Panc1 (cell line): ENCODE results near the gene UTF1.

ENCODE experiments used
- CTCF ChIP-seq: fragments of 450-650 bp; IDR thresholded peaks from 2 replicates; pipeline ENCODE4 v1.5.1; 2017; ENCODE audit warnings: mild to moderate bottlenecking
- POLR2AphosphoS5 ChIP-seq: IDR thresholded peaks from 2 replicates; pipeline ENCODE4 v1.6.1; 2012; ENCODE audit warnings: mild to moderate bottlenecking, low read depth, low read length, moderate library complexity
- REST ChIP-seq, 2 experiments: IDR thresholded peaks; 2 replicates each; pipeline ENCODE4 v1.6.1; 2011 to 2012; ENCODE audit warnings: low read depth in 2 of 2, control low read depth in 1 of 2, low read length in 1 of 2, mild to moderate bottlenecking in 1 of 2, moderate library complexity in 1 of 2; ENCODE audit not compliant: insufficient read depth in 1 of 2
- SIN3A ChIP-seq: IDR thresholded peaks from 2 replicates; pipeline ENCODE4 v1.6.1; 2012; ENCODE audit warnings: low read depth, mild to moderate bottlenecking, low read length, moderate library complexity, borderline replicate concordance; ENCODE audit not compliant: insufficient read depth
- TCF7L2 ChIP-seq: IDR thresholded peaks from 2 replicates; pipeline ENCODE4 v1.6.1; 2011; ENCODE audit warnings: mild to moderate bottlenecking, low read depth, low read length, inconsistent platforms

- no peak for TF ChIP-seq SIN3A
- no peak for TF ChIP-seq CTCF
- TF ChIP-seq POLR2AphosphoS5 = no peak
- no peak for TF ChIP-seq TCF7L2
- no peak for TF ChIP-seq REST (IDR thresholded peaks at IDR 0.05; ENCODE audit: insufficient read depth in 1 of 2, low read depth in 2 of 2, low read length in 1 of 2)
These were observed 48.7 kb downstream of the UTF1 start for GRCh38 chr10:133278577-133279265.
